ENCODE measurements around the gene LAP3. TPM values are rescaled to one million over a fixed set of nuclear protein-coding genes. Genes with fewer than 3 reads are reported as not detected.

LAP3 gene
- total RNA-seq, 4 donors from 2014 or later = 10.9 to 87.1 (median 50.8) TPM

DNA sequence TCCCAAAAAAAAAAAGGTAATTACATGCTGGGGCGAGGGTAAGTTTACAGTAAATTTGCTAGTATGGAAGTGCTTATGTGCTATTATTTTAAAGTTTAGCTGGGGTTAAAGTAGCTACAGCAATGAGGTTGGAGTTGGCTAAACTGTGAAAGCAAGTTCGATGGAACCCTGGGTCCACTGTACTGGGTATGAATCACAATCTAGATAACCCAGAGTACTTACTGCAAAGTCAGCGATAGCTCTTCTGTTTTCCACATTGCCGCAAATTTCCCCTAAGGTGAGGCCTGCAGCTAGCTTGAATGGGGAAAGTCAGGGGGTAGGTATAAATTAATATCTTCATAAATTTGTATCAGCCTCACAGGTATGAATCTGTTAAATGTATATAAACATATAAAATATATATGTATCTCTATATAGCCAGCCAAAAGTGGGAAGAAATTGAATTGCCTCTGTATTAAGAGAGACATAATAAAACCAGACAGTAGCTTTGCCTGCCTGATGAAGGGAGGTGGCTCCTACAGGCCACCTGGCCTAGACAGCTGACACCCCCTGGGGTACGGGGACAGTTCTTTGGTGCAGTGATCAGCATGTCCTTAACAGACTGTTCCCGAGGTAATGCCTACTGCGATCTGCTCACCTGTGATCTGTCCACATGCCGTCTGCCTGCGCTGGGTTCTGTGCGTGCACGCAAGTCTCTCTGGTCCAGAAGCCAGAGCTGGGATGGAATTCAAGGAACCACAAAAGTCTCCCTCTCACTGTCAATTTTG is 31.4 kb upstream of the LAP3 start:
- H3K4me1 ChIP-seq = no peaks in the 10 kb centered on the region
- intact Hi-C loops (cut with DNase I; ENCODE audit: low total_unique reads) = no loop called here
- H3K36me3 ChIP-seq = no peaks in the 10 kb centered on the region

DNA sequence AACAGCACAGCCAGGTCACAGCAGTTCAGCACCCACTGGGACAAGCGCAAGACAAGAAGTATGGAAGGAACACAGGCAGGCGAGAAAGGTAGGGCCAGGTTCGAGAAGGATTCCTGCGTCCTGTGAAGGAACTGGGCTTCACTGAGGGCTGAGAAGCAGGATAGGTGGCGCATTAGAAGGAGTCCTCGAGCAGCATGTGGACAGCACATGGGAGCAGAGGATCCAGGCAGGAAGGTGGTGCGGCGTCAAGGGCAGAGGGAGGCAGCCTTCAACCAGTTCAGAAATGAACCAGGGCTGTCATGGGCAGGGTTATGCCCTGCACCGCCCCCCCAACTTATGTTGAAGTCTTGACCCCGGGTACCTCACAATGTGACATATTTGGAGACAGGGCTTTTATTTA is 30.8 kb upstream of the LAP3 start:
- intact Hi-C loops (cut with DNase I; ENCODE audit: low total_unique reads) = no loop called here

More for the DNA sequence above, 31.4 kb upstream of the LAP3 start:
- H3K9me3 ChIP-seq = no peaks in the 10 kb centered on the region
- no peaks in the 10 kb centered on the region for H3K27me3 ChIP-seq
- DNase-seq = no peak
- no peak overlapping the region for H3K4me3 ChIP-seq
- no peak for TF ChIP-seq POLR2A (IDR thresholded peaks at IDR 0.05)
- TF ChIP-seq, protein P1, sequence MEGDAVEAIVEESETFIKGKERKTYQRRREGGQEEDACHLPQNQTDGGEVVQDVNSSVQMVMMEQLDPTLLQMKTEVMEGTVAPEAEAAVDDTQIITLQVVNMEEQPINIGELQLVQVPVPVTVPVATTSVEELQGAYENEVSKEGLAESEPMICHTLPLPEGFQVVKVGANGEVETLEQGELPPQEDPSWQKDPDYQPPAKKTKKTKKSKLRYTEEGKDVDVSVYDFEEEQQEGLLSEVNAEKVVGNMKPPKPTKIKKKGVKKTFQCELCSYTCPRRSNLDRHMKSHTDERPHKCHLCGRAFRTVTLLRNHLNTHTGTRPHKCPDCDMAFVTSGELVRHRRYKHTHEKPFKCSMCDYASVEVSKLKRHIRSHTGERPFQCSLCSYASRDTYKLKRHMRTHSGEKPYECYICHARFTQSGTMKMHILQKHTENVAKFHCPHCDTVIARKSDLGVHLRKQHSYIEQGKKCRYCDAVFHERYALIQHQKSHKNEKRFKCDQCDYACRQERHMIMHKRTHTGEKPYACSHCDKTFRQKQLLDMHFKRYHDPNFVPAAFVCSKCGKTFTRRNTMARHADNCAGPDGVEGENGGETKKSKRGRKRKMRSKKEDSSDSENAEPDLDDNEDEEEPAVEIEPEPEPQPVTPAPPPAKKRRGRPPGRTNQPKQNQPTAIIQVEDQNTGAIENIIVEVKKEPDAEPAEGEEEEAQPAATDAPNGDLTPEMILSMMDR (IDR thresholded peaks at IDR 0.05) = no peak
- H3K27ac ChIP-seq = no peak overlapping the region

DNA sequence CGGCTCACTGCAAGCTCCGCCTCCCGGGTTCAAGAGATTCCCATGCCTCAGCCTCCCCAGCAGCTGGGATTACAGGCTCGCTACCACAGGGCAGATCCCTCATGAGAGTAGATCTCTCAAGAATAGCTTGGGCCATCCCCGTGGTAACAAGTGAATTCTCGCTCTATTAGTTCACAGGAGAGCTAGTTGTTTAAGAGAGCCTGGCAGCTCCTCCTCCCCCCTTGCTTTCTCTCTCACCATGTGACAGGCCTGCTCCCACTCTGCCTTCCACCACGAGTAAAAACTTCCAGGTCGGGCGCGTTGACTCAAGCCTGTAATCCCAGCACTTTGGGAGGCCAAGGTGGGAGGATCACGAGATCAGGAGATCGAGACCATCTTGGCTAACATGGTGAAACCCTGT is 30.3 kb upstream of the LAP3 start:
- no peaks in the 10 kb centered on the region for H3K4me1 ChIP-seq
- H3K27ac ChIP-seq = no peak overlapping the region
- no peaks in the 10 kb centered on the region for H3K36me3 ChIP-seq
- H3K9me3 ChIP-seq = no peaks in the 10 kb centered on the region
- no peak for DNase-seq
- intact Hi-C loops (cut with DNase I; ENCODE audit: low total_unique reads) = no loop called here
- H3K27me3 ChIP-seq = no peaks in the 10 kb centered on the region
- TF ChIP-seq, protein P1 (IDR thresholded peaks at IDR 0.05) = no peak
- no peak for TF ChIP-seq POLR2A (IDR thresholded peaks at IDR 0.05)
- H3K4me3 ChIP-seq = no peak overlapping the region

More for the DNA sequence above, 30.8 kb upstream of the LAP3 start:
- TF ChIP-seq, protein P1 (IDR thresholded peaks at IDR 0.05) = no peak
- Histone ChIP-seq H3K4me1 (no peaks in the 10 kb centered on the region), H3K9me3 (no peaks in the 10 kb centered on the region), H3K27me3 (no peaks in the 10 kb centered on the region), H3K4me3 (no peak overlapping the region), H3K36me3 (no peaks in the 10 kb centered on the region), H3K27ac (no peak overlapping the region)
- DNase-seq = no peak

DNA sequence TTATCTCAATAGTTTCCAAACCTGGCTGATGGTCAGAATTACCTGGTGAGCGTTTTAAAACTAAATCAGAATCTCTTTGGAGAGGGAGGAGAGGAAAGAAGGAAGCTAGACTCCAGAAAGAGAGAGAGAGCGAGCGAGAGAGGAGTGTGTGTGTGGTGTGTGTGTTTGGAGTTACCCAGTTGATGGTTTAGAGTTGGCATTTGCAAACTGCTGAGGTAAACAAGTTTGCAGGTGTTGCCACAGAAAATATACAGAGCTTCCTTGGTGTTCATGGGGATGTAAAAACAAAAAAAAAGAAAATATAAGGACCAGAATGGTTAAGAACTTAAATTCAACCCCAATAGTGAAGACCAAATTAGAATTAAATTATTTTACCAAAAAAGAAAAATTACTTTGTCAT is 26.4 kb upstream of the LAP3 start:
- Histone ChIP-seq H3K27me3 (no peaks in the 10 kb centered on the region), H3K36me3 (no peaks in the 10 kb centered on the region), H3K4me1 (no peaks in the 10 kb centered on the region), H3K4me3 (no peak overlapping the region), H3K9me3 (no peaks in the 10 kb centered on the region), H3K27ac (no peak overlapping the region)
- TF ChIP-seq, protein P1 (IDR thresholded peaks at IDR 0.05) = no peak
- no peak for TF ChIP-seq POLR2A (IDR thresholded peaks at IDR 0.05)
- no peak for DNase-seq
- intact Hi-C loops (cut with DNase I; ENCODE audit: low total_unique reads) = loop anchor here (10.0 kb wide), 1 partner anchor 84 kb away; no protein-coding TSS in a partner anchor

DNA sequence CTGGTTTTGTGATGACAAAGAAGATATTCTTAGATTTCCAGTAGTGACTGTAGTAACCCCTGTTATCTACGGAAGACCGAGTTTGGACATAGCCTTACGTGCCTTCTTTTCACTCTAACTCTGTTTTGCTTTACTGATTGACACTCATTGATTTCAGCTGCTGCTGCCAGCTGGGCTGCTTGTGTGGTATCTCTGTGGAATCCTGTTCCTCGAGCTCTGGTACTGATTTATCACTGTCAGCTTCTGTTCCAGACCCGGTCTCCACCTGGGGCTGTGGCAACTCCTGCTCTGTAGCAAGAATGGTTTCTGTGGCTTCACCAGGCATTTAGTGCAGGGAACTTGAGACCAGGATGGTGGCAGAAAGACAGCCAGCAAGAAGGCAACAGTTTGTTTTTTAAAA is 24.6 kb upstream of the LAP3 start:
- Histone ChIP-seq H3K27ac (no peak overlapping the region), H3K9me3 (no peaks in the 10 kb centered on the region), H3K36me3 (no peaks in the 10 kb centered on the region), H3K27me3 (no peaks in the 10 kb centered on the region), H3K4me1 (no peaks in the 10 kb centered on the region), H3K4me3 (no peak overlapping the region)
- intact Hi-C loops (cut with DNase I; ENCODE audit: low total_unique reads) = loop anchor here (10.0 kb wide), 1 partner anchor 82 kb away; no protein-coding TSS in a partner anchor
- TF ChIP-seq, protein P1 (IDR thresholded peaks at IDR 0.05) = no peak
- TF ChIP-seq POLR2A (IDR thresholded peaks at IDR 0.05) = no peak
- no peak for DNase-seq

Measured in uterus (tissue), 4 donors.